Measurements from ENCODE around the gene GRAMD1B.
A peak's percentile ranks its signal among the peaks of the same experiment; 100 is the strongest.

GRAMD1B gene

DNA sequence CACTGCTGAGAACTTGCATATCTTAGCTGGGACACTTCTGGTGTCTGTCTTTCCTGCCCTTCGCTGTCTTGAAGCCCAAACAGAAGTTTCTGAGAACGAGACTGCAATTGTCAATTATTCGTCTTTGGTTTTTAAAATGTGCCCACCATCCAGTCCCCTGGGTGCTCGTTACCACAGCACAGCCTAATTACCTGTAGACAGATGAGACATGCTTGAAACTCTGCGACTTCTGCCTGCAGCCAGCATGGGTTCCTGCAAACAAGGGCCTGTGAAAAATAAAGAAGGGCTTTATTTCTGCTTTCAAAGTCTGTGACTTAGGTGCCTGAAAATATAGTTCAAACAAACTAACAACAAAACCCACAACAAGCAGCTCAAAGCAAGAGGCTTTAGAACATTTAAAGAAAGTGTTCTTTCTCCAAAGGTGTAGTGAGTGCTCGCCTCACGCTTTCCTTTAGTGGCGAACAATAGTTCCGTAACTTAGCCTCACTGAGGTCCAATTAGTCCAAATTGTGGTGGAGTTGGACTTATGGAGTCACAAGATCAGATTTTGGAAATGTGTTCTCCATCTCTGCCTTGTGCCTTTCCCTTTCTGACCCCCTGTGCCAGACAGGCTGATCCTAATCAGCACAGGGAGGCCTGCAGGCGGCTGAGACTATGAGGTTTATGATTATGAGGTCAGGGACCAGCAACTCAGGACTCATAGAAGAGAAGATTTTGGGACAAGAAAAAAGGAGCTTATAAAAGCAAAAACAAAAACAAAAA, 20.4 kb upstream of the GRAMD1B start:
- no peak for DNase-seq

DNA sequence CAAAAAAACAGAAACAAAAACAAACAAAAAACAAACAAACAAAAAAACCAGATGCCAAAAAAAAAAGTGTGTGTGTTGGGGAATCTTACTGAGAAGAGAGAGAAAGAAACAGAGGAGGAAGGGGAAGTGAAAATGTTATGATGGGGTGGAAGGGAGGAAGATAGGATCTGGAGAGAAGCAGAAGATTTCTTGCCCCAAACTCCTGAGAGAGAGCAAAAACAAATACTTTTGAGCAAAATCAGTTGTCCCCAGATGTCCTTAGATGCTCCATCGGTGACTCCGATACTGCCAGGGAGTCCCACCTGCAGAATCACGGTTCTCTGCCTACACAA, 19.9 kb upstream of the GRAMD1B start:
- no peak for DNase-seq

DNA sequence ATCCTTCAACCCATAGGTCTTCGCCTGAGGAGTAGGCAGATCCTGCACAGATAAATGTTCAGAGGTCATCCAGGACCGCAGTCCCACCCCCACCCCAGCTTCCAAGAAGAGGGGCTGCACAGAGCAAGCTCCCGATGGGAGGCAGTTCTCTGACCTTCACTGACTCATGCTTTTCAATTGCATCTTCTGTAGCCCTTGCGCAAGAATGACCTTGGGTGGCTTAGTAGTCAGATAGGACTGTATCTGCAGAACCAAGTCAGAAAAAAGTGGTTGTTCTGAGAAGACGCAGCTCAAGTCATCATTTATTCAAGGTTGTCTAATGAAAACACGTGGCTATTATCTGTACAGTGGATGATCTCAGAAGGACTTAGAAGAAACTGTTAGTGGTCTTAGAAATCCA, 16.4 kb upstream of the GRAMD1B start:
- no peak for DNase-seq

DNA sequence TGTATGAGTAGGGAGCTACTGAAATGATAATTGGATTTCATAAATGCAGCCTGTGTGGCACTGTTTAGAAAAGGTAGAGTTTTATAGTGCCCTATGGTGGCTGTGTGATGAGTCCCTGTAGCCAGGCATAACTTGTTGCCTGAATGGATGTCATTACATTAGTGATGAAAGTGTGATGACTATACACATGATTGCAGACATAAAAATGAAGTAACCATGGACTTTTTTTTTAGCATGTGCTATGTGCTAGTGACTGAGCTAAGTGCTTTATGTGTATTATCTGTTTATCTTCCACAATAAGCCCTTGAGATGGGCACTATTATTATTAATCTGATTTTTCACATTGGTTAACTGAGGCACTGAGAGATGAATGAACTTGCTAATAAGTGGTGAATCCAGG, 13.5 kb upstream of the GRAMD1B start:
- no peak for DNase-seq

DNA sequence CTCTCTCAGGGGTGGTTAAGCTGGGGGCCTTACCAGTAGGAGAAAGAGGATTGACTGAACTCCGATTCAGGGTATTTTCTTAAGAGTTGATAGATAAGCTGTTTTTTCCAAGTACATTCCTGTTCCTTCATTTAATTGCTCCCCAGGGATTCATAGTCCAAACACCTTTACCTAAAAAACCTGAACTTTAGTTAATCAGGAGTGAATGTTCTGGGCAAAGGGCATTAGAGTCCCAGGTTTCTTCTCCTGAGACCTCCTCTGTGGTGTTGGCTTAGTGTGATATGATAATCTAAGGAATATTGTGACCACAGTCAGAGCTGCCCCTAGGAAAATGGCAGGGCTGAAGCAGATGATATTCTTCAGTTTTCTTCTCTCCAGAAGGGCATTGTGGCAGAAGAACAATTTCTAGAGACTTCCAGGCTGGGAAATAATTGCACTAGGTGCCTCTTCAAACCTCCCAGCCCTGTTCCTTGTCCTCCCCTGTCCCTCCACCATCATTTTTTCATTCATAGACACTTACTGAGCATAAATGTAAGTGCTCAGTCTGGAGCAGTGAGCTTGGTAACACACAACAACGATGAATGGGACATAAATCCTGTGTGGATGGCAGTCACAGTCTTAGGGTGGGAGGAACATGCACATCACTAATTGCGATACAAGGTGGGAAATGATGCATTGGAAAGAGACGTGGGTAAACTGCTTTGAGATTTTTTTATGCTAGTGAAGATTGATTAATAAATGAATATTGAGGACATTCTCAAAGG, 11.5 kb upstream of the GRAMD1B start:
- DNase-seq: no peak

DNA sequence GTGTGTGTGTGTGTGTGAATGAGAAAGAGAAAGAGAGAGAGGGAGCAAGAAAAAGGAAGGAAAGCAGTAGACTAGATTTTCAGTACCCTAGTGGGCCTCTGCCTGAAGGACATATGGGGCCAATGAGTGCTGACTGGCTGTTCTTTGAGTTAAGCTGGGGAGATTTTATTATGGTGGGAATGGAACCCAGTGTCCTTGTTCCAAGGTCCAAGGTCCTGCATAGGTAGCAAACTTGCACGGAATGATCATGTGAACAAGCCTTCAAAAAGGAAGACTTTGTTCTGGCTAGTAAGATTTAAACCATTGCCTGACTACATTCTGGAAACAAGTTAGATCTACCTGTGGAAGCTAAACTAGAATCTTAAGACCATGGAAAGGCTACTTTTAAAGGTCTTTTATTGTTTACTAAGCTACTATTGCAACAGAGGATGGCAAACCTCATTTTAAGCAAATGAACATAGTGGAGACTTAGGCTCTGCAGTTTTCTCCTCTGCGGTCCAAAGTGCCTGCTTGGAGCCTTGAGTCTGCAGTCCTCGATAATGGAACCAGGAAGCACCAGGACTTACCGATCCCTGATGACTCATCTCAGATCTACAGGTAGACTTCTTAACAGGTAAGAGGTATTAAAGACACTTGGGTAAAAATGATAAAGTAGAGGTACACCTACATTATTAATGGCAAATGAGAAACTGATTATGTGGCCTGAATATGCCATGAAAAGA, 10.2 kb upstream of the GRAMD1B start:
- DNase-seq: no peak

DNA sequence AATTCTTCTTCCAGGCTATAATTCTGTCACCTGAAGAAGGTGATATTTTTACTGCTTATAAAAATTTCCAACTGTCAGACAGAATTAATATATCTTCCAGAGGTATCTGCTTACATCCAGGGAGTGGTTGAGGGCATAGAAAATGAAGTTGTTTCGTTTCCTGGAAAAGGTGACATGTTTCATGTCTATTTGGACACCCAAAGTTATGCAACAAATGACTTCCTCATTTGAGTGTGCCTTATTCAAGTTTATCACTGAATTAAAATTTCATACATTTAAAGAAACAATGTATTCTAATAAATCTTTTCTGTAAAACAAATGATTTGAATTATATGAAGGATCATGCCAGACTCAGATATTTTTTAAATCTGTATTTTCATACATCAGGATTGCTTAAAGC, 8.5 kb upstream of the GRAMD1B start:
- no peak for DNase-seq

DNA sequence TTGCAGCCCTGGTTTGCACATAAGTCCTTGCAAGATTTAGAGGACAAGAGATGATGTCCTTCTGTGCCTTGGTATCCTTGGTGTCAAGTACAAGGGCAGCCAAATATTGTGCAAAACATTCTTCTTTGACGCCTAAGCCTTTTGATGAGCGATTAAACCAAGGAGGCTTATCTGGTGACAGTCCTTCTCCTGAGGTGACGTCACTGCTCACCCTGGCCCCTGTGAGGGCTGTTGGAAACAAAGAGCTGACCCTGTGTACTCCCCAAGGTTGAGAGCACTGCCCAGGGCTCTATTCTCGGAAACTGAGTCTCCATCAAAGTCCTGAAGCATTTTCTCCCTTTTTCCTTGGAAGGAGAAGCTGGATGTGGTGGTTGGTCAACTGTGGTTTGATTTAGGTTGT, 4.7 kb upstream of the GRAMD1B start:
- DNase-seq: no peak

DNA sequence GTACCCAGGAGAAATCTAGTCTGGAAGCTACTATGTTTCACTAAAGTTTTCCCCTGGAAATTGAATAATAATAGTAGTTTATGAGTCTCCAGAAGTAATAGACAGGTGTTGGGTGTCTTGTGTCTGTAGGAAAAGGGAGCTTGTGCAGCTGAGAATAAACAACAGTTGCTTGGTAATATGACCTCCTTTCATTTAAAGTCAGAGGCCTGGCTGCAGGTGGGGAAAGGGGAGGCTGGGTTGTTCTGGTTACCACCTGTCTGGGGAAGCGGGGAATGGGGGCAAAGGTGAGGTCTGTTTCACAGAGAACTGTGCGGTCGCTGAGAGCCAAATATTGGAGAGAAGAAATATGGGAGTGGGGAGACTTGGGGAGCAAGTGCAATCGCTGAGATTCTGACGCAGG, 3.3 kb upstream of the GRAMD1B start:
- DNase-seq: no peak

DNA sequence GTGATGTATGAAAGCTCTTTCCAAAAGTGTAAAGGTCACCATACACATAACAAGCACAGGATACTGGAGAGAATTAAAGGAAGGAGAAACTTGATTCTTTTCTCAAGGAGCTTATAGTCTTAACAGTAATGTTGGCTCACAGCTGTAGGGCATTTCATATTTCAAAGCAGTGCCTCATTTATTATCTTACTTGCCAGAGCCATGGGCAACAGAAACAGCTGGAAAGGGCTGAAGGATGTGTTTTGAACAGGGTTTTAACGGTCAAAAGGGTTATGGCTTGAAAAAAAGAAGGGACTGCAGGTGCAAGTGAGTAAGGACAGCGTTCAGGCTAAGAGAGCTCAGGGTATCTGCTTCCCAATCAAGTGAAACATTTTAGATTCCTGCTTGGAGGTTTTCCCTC, 2.7 kb upstream of the GRAMD1B start:
- no peak for DNase-seq

DNA sequence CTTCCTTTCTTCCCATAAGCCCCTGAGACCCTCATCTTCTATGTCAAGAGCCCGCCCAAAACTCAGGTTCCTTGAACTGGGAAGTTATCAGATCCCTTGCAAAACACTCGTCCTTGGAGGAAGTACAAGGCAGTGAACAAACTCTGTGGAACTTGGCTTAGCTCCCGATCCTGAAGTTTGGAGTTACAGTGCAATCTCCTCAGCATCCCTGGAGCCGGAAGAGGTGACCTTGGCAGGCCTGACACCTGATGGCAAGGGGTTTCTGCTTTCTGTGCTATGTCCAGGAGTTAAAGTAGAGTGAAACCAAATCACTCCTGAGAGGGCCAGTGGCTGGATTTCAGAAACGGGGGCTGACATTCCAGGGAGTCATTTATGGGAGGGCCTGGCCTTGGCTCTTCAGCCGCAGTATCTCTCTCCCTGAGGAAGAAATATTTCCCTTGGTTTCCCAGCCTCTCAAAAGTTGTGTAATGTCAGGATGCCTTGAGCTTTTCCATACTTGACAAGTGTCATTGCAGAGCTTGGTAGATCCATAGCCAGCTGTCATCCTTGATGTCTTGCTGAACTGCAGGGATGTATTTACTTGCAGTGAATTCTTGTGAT, 1.9 kb upstream of the GRAMD1B start:
- no peak for DNase-seq

DNA sequence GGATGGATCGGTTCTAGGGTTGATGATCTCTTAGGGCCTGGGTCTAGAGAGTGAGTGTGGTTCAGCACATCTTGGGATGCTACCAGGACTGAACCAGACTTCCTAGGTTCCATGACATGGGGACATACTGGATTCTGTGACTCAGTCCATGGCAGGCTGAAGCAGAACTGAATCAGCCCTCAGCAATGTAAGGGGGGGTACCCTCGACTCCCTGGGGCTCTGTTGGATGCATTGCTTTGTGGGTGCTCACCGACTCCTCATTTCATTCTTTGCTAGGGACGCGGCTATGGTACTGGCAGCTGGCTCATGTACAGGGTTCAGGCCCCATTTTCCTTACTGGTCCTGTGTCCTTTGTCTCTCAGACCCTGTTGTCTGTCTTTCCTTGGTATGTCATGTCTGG, 733 bp upstream of the GRAMD1B start:
- DNase-seq: no peak

DNA sequence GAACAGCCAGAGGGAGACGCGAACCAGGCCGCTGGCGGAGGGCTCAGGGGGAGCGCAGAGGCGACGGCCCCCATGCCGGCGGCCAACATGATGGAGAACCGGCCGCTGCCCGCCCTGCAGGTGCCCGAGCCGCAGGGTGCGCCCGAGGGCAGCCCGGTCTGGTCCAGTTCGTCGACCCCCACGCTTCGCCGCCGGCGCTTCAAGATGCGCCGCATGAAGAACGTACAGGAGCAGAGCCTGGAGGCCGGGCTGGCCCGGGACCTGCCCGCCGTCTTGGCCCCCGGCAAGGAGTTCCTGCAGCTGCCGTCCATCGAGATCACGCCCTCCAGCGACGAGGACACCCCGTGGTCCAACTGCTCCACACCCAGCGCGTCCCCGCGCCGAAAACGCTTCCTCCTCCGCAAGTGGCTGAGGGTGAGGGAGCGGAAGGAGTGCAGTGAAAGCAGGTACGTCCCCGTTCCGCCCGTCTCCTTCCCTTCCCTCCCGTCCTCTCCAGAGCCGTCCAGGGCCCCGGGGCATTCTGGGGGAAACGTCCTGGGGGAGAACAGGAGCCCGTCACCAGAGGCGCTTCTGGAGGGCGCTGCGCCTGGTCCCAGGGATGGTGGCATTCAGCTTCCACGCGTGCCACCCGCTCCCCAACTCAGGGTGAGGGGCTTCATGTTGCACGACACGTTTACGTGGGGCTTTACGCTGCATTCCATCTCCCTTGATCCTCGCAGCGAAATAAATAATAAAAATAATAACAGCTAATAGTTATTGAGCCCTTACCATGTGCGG, 840 bp downstream of the GRAMD1B start:
- peak in 3 of 4 experiments; percentile 13 to 30 (median 27) for DNase-seq

DNA sequence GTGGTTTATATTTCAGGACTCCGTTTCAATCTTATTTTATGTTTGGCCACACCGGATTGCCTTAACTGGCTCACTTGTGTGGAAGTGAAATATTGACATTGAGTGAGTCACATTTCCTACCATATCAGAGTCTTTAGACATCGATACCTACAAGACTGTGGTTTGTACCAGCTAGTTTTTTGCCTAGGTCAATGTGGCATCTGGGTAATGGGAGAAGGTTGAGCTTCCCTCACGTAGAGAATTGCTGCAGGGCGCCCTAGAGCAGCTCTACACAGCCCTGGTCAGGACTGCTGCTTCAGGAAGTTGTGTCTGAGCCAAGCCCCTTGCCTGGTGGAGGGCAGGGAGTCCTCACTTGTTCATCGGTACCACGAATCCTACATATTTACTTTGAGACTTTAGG, 1.6 kb downstream of the GRAMD1B start:
- no peak for DNase-seq

DNA sequence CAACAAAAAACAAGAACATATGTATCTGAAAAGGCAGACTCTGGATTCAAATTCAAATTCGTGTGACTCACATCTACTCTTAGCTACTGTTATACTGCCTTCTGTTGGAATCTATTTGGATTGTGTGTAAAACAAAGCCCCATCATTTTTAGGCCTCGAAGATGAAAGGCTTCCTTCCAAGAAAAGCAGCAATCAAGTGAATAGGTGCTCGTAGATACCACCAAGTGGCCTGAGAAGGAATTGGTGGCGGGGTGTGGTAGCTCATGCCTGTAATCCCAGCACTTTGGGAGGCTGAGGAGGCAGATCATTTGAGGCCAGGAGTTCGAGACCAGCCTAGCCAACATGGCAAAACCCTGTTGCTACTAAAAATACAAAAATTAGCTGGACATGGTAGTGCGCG, 4.2 kb downstream of the GRAMD1B start:
- no peak for DNase-seq

DNA sequence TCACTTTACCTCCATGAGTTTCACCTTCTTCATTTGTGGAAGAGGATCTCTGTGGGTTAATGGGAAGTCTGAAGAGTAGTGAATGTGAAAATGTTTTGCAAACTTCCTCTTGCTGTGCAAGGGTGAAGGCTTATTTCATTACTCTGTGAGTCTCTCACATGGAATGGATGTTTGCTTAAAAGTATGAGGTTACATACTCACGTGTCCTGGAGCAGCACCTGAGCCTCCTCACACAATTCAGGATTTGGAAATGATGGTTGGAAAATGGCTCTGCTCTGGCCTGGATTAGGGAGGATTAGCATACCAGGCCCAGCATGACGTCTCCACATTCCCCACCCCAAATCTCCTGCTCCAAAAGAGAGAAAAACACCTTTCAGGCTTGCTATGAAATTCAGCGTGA, 4.8 kb downstream of the GRAMD1B start:
- DNase-seq: no peak

DNA sequence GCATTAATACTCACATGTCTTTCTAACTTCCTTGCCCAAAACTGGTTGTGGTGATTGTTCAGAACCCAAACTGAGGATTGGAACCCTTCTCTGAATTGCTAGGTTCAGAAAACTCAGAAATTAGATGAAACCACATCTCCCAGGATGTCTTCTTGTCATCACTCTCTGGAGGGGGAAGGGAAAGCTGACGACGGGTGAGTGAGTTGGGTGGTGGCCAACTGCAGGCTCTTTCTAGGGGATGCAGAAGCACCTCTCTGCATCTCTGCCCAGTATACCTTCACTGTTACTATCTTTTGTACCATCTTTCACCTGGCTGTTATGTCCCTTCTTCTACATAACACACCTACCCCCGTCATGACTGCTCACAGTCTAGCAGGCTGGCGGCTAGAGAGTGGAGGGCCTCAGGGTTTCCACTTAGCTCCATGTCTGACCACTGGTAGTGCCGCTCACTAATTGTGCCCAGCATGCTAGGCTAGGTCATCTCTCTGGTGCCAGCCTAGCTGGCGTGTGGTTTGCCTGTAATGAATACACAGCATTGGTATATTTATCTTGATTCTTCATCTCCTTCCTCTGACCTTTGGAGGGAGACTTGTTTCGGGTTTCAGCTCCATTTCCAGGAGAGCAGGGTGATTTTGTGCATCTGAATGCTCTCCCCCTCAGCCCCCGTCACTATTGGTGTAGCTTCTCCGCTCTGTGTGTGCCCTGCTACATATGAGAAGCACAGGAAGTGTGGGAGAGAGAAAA, 7.3 kb downstream of the GRAMD1B start:
- DNase-seq: no peak

DNA sequence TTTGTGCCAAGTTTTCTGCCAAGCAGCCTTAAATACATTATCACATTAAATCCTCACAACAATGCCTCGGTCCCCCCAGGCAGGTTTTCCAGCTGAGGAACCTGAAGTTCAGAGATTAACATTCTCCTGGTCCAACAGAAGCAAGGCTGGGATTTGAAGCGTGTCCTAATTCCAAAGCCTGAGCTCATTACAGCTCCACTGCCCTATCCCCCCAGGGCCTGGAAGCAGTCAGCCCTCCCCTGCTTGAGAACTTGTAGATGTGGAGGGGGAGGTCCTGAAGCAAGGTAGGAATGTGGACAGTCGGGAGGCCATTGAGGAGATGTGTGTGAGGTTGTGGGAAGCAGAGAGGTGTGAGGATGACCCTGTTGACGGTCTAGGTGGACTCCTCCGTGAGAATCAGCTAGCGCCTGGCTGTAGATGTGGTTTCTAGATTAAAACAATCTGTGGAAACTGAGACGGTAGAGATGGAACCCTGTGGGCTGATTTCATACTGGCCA, 8.1 kb downstream of the GRAMD1B start:
- DNase-seq: no peak

DNA sequence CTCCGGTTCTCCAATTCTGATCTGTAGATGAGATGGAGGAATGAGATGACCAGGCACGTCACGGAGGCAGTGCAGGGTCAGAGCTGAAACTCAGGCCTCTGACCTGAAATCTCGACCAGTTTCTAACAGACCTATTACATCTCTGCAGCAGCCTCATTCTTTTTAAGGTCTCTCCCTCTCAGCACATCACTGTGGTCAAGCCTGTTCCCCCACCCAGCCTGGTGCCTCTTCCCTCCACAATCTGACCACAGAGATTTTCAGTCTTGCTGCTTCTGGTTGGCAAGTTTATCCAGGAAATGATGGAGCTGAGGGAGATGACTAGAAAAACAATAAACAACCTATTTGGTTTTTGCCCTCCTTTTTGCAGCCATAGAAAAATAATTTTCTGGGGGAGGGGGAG, 9.5 kb downstream of the GRAMD1B start:
- no peak for DNase-seq

DNA sequence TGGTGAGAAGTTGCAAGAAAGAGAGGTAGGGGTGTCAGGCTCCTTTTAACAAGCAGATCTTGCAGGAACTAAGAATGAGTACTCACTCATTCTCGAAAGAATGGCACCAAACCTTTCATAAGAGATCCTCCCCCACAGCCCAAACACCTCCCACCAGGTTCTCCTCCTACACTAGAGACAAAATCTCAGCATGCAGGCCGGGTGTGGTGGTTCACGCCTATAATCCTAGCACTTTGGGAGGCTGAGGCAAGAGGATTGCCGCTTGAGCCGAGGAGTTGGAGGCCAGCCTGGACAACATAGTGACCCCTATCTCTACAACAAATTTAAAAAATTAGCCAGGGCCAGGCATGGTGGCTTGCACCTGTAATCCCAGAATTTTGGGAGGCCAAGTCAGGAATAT, 11.1 kb downstream of the GRAMD1B start:
- no peak for DNase-seq

DNA sequence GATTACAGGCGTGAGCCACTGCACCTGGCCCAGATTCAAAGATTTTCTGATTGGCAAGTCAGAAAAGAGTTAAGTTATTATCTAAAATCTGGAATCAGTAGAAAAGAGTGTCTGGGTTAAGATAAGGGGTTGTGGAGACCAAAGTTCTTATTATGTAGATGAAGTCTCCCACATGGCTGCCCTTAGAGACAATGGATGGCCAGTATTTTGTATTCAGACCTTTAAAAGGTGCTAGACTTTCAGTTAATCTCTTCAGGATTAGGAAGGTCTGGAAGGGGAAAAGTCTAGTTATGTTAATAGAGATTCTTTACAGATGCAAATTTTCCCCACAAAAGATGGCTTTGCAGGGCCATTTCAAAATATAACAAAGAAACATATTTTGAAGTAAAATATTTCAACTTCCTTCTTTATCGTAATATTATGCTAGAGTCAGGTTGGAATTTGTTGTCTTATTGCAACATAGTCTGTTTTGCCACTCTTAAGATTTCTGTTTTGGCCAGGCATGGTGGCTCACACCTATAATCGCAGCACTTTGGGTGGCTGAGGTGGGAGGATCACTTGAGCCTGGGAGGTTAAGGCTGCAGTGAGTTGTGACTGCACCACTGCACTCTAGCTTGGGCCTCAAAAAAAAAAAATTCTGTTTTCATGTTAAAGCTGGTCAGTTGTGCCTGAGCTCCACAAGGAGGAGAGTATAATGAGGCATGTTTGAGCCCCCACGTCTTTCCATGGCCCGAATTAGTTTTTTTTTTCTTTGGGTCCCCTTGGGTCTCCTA, 14.0 kb downstream of the GRAMD1B start:
- DNase-seq: no peak

Data from activated naive CD4-positive, alpha-beta T cell (primary cell).